ENCODE measurements around the gene ULK2.

DNA sequence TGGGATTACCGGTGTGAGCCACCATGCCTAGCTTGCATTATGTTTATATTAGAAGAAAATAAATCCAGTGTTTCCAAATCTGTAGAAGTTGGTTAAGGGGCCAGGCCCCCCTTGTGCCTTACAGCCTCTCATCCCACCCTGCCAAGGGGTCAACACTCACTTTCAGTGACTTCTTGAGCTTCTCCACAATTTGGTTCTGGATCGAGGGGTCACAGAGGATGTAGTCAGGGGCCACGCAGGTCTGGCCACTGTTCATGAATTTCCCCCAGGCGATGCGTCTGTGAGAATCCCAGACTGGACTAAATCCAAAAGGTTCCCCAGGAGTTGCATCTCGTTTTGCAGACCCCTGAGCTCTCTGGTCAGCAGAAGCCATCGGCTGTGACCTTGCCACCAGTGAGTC lies 126.8 kb downstream of the ULK2 start:
- TF ChIP-seq, protein P1, sequence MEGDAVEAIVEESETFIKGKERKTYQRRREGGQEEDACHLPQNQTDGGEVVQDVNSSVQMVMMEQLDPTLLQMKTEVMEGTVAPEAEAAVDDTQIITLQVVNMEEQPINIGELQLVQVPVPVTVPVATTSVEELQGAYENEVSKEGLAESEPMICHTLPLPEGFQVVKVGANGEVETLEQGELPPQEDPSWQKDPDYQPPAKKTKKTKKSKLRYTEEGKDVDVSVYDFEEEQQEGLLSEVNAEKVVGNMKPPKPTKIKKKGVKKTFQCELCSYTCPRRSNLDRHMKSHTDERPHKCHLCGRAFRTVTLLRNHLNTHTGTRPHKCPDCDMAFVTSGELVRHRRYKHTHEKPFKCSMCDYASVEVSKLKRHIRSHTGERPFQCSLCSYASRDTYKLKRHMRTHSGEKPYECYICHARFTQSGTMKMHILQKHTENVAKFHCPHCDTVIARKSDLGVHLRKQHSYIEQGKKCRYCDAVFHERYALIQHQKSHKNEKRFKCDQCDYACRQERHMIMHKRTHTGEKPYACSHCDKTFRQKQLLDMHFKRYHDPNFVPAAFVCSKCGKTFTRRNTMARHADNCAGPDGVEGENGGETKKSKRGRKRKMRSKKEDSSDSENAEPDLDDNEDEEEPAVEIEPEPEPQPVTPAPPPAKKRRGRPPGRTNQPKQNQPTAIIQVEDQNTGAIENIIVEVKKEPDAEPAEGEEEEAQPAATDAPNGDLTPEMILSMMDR (IDR thresholded peaks at IDR 0.05) = no peak
- no peak for TF ChIP-seq POLR2A (IDR thresholded peaks at IDR 0.05)
